NB4 (cell line): ENCODE data around the gene ABHD13.

ENCODE experiments used
- DNase-seq: peaks from one replicate; pipeline ENCODE4 v3.0.0; 2010; ENCODE audit warnings: low read depth
- H3K4me3 ChIP-seq: one replicate; pipeline ENCODE4 v1.5.1; 2011; ENCODE audit warnings: mild to moderate bottlenecking, low read depth, low read length, moderate library complexity
- CTCF ChIP-seq: IDR thresholded peaks from one replicate; pipeline ENCODE4 v1.5.1; 2012; ENCODE audit warnings: low read depth, low read length
- MAX ChIP-seq: IDR thresholded peaks from 2 replicates; pipeline ENCODE4 v1.6.1; 2011; ENCODE audit warnings: low read depth, low read length
- MYC ChIP-seq: IDR thresholded peaks from 2 replicates; pipeline ENCODE4 v1.6.1; 2011; ENCODE audit warnings: low read depth, low read length
- POLR2A ChIP-seq: IDR thresholded peaks from 2 replicates; pipeline ENCODE4 v1.6.1; 2011; ENCODE audit warnings: mild to moderate bottlenecking; ENCODE audit not compliant: insufficient read length; ENCODE audit errors: extremely low read depth

Gene ABHD13

GRCh38 chr13:108185223-108185622 is 33.0 kb upstream of the ABHD13 start:
- no peak overlapping the region for H3K4me3 ChIP-seq
- no peak for DNase-seq
- TF ChIP-seq POLR2A (no peak), MYC (no peak)

DNA sequence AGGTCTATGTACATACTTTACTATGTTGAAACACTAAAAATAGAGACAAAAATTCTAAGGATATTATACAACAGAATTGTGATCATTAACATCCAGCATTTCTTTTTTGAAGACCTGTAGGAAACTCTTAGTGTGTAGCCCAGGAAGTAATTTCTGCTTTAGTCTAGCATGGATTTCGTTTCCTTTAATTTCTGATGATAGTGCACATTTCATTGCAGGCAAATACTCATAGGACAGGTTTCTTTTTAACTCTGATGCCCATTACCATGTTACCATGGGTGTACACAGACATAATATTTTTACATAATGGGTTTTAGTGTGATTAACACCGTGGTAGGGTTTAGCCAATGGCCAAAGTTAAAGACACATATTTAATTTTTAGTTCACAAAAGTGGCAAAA is 29.9 kb upstream of the ABHD13 start:
- no peak for DNase-seq
- no peak overlapping the region for H3K4me3 ChIP-seq
- TF ChIP-seq CTCF (no peak), MYC (no peak), POLR2A (no peak), MAX (no peak)

- TF ChIP-seq POLR2A: no peak
- TF ChIP-seq MAX: no peak
- no peak for TF ChIP-seq CTCF
- no peak for TF ChIP-seq MYC
- DNase-seq: no peak
- H3K4me3 ChIP-seq: no peak overlapping the region
Observed at GRCh38 chr13:108190897-108191296, 27.3 kb upstream of the ABHD13 start.

- TF ChIP-seq MYC (no peak), MAX (no peak), CTCF (no peak), POLR2A (no peak)
- no peak overlapping the region for H3K4me3 ChIP-seq
- DNase-seq: no peak
Observed at GRCh38 chr13:108193806-108194205, 24.4 kb upstream of the ABHD13 start.

GRCh38 chr13:108194435-108194936 is 23.7 kb upstream of the ABHD13 start:
- no peak overlapping the region for H3K4me3 ChIP-seq
- TF ChIP-seq MAX (no peak), CTCF (no peak), MYC (no peak), POLR2A (no peak)
- no peak for DNase-seq

- TF ChIP-seq MYC: no peak
- no peak for TF ChIP-seq MAX
- no peak for TF ChIP-seq POLR2A
- TF ChIP-seq CTCF: no peak
- no peak for DNase-seq
- no peak overlapping the region for H3K4me3 ChIP-seq
Observed at GRCh38 chr13:108195146-108195545, 23.0 kb upstream of the ABHD13 start.
